GM12878 (cell line): ENCODE data around the gene KIF21A. TPM values are rescaled to one million over a fixed set of nuclear protein-coding genes. Genes with fewer than 3 reads are reported as not detected.

ENCODE experiments used
- BACH1 ChIP-seq: fragments of 450-650 bp; IDR thresholded peaks from 2 replicates; pipeline ENCODE4 v1.6.1; 2017; ENCODE audit warnings: mild to moderate bottlenecking, borderline replicate concordance
- CBFB ChIP-seq: IDR thresholded peaks from 2 replicates; pipeline ENCODE4 v1.6.1; 2016; ENCODE audit warnings: antibody characterized with exemption, low read depth
- CHD4 ChIP-seq: fragments of 200-600 bp; sonication (generic); IDR thresholded peaks from 2 replicates; pipeline ENCODE4 v1.6.1; 2016; ENCODE audit warnings: mild to moderate bottlenecking
- DPF2 ChIP-seq: fragments of 450-650 bp; IDR thresholded peaks from 2 replicates; pipeline ENCODE4 v1.6.1; 2017; ENCODE audit warnings: mild to moderate bottlenecking
- IKZF2 ChIP-seq, 2 experiments: fragments of 450-650 bp; IDR thresholded peaks; 2 replicates each; pipeline ENCODE4 v1.6.1; 2017; ENCODE audit warnings: mild to moderate bottlenecking in 2 of 2, moderate library complexity in 2 of 2
- NFYB ChIP-seq: IDR thresholded peaks from 2 replicates; pipeline ENCODE4 v1.6.1; 2011; ENCODE audit warnings: low read depth, mild to moderate bottlenecking, low read length, improper control_type of control experiment, moderate library complexity; ENCODE audit not compliant: insufficient read depth
- POLR2A ChIP-seq: IDR thresholded peaks from 2 replicates; pipeline ENCODE4 v1.6.1; 2011; ENCODE audit warnings: low read depth, mild to moderate bottlenecking, low read length
- RFX5 ChIP-seq: IDR thresholded peaks from 2 replicates; pipeline ENCODE4 v1.6.1; 2011; ENCODE audit warnings: low read depth, low read length, improper control_type of control experiment
- SMARCA5 ChIP-seq: fragments of 450-650 bp; IDR thresholded peaks from 2 replicates; pipeline ENCODE4 v1.6.1; 2017; ENCODE audit warnings: mild to moderate bottlenecking
- SREBF2 ChIP-seq: IDR thresholded peaks from 2 replicates; pipeline ENCODE4 v1.6.1; 2012; ENCODE audit warnings: mild to moderate bottlenecking, low read length
- TBL1XR1 ChIP-seq: IDR thresholded peaks from 2 replicates; pipeline ENCODE4 v1.6.1; 2012; ENCODE audit warnings: low read depth, low read length, improper control_type of control experiment
- polyA plus RNA-seq, 11 experiments: library from polyadenylated mRNA; depleted of rRNA in 4 of 11; unstranded in 6 of 11; stranded (reverse) in 5 of 11; fragments of >200 nt; fragmentation: Nextera tagmentation in 4 of 11; fragmentation: Illumina TruSeq in 1 of 11; extraction: Ambion mirVana in 4 of 11; extraction: Trizol in 1 of 11; gene quantifications; 1 replicate in 1 of 11; 2 replicates in 10 of 11; pipeline versions ENCODE4 v1.2.1 to v1.2.3, GENCODE V29; 2011 to 2016; ENCODE audit warnings: inconsistent platforms in 2 of 11, missing spikeins in 2 of 11, low read depth in 1 of 11
- total RNA-seq, 4 experiments: library from RNA; depleted of rRNA in 3 of 4; stranded (reverse); fragments of >200 nt in 3 of 4; fragmentation: Illumina TruSeq in 1 of 4; extraction: Trizol in 1 of 4; gene quantifications; 2 replicates each; pipeline versions ENCODE4 v1.2.1 to v1.2.3, GENCODE V29; 2013 to 2021
- TF ChIP-seq, protein P1 (sequence below): fragments of 450-650 bp; IDR thresholded peaks from 2 replicates; pipeline ENCODE4 v1.6.1; 2018; ENCODE audit warnings: mild to moderate bottlenecking, low read depth, moderate library complexity; ENCODE audit not compliant: partially characterized antibody
- TF ChIP-seq, protein P2 (sequence below): fragments of 450-650 bp; IDR thresholded peaks from 2 replicates; pipeline ENCODE4 v1.6.1; 2014; ENCODE audit warnings: mild to moderate bottlenecking
- TF ChIP-seq, protein P3 (sequence below): fragments of 450-650 bp; IDR thresholded peaks from 2 replicates; pipeline ENCODE4 v1.6.1; 2016; ENCODE audit warnings: mild to moderate bottlenecking, moderate library complexity, borderline replicate concordance

Gene KIF21A
- total and polyA plus RNA-seq, 10 of the 15 experiments (the other 5 are each of a cell fraction or from before 2014, with no cell fraction given), result 21.3 to 42.1 (median 24.5) TPM

DNA sequence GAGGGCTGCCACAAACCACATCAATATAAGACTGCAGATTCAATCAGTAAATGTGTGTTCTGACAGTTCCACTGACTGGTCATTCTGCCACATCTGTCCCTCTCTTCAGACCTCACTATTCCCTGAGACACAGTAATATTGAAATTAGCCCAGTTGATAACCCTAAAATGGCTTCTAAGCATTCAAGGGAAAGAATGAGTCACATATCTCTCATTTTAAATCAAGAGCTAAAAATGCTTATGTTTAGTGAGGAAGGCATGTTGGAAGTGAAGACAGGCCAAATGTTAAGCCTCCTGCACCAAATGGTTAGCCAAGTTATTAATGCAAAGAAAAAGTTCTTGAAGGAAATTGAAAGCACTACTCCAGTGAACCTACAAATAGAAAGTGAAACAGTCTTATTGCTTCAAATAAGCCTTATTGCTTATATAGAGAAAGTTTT, 24.5 kb upstream of the KIF21A start (continued):
- TF ChIP-seq DPF2 (0 out of 2 replicates have a peak, but pooled peaks have one; percentile 36), POLR2A (no peak), IKZF2 (IDR thresholded peaks at IDR 0.05) (peak; percentile 32 to 45; a peak in 2 of 4 replicates), RFX5 (no peak), CBFB (peak; percentile 47; the same call in 1 of the 2 replicates), SREBF2 (no peak), NFYB (no peak), CHD4 (no peak), TBL1XR1 (no peak), BACH1 (no peak), SMARCA5 (no peak)
- TF ChIP-seq, protein P1, sequence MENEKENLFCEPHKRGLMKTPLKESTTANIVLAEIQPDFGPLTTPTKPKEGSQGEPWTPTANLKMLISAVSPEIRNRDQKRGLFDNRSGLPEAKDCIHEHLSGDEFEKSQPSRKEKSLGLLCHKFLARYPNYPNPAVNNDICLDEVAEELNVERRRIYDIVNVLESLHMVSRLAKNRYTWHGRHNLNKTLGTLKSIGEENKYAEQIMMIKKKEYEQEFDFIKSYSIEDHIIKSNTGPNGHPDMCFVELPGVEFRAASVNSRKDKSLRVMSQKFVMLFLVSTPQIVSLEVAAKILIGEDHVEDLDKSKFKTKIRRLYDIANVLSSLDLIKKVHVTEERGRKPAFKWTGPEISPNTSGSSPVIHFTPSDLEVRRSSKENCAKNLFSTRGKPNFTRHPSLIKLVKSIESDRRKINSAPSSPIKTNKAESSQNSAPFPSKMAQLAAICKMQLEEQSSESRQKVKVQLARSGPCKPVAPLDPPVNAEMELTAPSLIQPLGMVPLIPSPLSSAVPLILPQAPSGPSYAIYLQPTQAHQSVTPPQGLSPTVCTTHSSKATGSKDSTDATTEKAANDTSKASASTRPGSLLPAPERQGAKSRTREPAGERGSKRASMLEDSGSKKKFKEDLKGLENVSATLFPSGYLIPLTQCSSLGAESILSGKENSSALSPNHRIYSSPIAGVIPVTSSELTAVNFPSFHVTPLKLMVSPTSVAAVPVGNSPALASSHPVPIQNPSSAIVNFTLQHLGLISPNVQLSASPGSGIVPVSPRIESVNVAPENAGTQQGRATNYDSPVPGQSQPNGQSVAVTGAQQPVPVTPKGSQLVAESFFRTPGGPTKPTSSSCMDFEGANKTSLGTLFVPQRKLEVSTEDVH, result no peak
- TF ChIP-seq, protein P2, sequence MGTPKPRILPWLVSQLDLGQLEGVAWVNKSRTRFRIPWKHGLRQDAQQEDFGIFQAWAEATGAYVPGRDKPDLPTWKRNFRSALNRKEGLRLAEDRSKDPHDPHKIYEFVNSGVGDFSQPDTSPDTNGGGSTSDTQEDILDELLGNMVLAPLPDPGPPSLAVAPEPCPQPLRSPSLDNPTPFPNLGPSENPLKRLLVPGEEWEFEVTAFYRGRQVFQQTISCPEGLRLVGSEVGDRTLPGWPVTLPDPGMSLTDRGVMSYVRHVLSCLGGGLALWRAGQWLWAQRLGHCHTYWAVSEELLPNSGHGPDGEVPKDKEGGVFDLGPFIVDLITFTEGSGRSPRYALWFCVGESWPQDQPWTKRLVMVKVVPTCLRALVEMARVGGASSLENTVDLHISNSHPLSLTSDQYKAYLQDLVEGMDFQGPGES, result no peak
- TF ChIP-seq, protein P3, sequence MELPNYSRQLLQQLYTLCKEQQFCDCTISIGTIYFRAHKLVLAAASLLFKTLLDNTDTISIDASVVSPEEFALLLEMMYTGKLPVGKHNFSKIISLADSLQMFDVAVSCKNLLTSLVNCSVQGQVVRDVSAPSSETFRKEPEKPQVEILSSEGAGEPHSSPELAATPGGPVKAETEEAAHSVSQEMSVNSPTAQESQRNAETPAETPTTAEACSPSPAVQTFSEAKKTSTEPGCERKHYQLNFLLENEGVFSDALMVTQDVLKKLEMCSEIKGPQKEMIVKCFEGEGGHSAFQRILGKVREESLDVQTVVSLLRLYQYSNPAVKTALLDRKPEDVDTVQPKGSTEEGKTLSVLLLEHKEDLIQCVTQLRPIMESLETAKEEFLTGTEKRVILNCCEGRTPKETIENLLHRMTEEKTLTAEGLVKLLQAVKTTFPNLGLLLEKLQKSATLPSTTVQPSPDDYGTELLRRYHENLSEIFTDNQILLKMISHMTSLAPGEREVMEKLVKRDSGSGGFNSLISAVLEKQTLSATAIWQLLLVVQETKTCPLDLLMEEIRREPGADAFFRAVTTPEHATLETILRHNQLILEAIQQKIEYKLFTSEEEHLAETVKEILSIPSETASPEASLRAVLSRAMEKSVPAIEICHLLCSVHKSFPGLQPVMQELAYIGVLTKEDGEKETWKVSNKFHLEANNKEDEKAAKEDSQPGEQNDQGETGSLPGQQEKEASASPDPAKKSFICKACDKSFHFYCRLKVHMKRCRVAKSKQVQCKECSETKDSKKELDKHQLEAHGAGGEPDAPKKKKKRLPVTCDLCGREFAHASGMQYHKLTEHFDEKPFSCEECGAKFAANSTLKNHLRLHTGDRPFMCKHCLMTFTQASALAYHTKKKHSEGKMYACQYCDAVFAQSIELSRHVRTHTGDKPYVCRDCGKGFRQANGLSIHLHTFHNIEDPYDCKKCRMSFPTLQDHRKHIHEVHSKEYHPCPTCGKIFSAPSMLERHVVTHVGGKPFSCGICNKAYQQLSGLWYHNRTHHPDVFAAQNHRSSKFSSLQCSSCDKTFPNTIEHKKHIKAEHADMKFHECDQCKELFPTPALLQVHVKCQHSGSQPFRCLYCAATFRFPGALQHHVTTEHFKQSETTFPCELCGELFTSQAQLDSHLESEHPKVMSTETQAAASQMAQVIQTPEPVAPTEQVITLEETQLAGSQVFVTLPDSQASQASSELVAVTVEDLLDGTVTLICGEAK, result no peak
